Measurements from ENCODE around the gene BPIFA3. TPM values are rescaled to one million over a fixed set of nuclear protein-coding genes. Genes with fewer than 3 reads are reported as not detected.
"Not testable (repeated sequence)": the region's sequence is repeated elsewhere in the genome, so short reads cannot be mapped to it uniquely, and the experiment has no call there.

BPIFA3 gene
- polyA plus RNA-seq (2013, experiment 1 of 2; ENCODE audit: insufficient read length), result not detected
- not detected for polyA plus RNA-seq (2013, experiment 2 of 2; ENCODE audit: insufficient read length)

- DNase-seq, result no peak
Measured at GRCh38 chr20:33217052-33217451, at the start of gene BPIFA3. Gene BPIFA3 (plus strand): TSS chr20:33217352. CDS start chr20:33217537, 185 bp downstream.

- no peak for DNase-seq
Measured at GRCh38 chr20:33167859-33168258, 49.3 kb upstream of the BPIFA3 start, which contains the start of gene BPIFA2. Gene BPIFA2 (plus strand): TSS chr20:33168159. CDS start chr20:33169146, 987 bp downstream.

DNA sequence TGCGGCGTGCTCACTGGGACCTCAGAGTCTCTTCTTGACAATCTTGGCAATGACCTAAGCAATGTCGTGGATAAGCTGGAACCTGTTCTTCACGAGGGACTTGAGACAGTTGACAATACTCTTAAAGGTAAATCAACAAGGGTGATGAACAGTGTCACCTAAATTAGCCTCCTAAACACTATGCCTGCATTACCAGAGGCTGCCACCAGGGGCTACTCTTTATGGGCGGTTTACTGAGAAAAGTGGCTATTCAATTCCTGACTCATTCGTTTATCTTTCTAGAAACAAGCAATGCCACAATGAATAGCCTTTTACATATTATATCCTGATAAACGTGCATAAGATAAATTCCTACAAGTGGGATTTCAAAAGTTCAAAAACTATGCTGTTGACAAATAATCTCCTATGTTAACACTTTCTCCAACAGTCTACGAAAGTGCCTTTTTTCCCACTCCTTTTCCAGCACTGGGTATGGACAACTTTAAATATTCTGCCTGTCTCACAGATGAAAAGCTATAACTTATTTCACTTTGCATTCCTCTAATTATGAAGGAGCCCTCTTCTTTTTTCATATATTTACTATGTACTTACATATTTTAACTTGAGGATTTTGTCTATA lies 47.9 kb upstream of the BPIFA3 start:
- no peak for DNase-seq

DNA sequence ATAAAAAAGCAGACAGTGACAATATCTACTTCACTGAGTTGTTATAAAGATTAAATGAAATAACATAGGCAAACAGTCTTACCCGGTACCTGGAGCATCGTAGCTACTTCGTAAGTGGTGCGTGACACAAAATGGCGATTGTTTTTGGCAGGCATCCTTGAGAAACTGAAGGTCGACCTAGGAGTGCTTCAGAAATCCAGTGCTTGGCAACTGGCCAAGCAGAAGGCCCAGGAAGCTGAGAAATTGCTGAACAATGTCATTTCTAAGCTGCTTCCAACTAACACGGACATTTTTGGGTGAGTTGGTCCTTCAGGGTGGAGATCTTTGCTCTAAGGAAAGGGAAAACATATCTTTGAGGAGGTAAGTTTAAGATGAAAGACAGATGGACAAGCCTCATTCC lies 44.4 kb upstream of the BPIFA3 start:
- DNase-seq, result no peak

DNA sequence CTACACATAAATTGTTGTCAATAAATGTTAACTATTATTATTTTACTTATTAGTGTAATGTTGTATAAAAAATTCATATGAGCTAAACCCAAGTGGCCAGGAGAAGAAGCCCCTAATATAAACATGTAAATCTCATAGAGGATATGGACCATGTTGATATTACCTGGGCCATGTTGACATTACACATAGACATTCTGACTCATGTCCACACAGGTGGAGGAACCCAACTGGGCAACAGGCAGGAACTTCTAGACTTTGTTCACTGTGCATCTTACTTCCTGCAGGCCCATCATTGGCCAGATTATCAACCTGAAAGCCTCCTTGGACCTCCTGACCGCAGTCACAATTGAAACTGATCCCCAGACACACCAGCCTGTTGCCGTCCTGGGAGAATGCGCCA lies 42.0 kb upstream of the BPIFA3 start:
- DNase-seq, result no peak

GRCh38 chr20:33176101-33176500 lies 41.1 kb upstream of the BPIFA3 start:
- no peak for DNase-seq

DNA sequence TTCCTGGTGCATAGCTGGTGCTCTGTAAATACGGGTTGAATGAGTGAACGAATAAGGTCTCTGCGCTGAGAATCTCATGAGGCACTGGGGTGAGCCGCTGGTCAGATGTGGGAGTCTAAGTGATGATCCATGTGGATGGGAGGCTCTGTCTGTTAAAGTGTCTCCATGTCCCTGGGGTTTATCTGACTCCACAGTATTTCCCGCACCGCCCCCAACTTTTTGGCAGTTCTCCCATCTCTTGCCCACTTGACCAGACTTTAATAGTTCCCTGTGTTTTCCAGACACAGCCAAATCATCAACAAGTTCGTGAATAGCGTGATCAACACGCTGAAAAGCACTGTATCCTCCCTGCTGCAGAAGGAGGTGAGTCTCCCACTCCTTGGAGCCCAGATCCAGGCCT lies 39.3 kb upstream of the BPIFA3 start:
- no peak for DNase-seq

- no peak for DNase-seq
Measured at GRCh38 chr20:33178726-33179125, 38.4 kb upstream of the BPIFA3 start.

DNA sequence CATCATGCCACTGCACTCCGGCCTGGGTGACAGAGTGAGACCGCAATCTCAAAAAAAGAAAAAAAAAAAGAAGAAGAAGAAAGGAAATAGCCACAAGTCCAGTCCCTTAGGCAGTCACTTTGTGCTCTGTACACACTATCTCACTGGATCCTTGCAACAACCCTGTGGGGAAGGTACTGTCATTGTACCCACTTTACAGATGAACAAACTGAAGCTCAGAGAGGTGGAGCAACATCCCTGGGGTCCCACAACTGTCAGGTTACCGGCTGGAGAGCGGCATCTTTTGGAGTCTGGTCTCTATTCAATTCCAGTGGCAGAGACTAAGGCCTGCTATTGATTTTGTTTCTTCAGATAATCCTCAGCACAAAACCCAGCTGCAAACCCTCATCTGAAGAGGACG lies 37.0 kb upstream of the BPIFA3 start:
- DNase-seq, result no peak

- DNase-seq, result no peak
Measured at GRCh38 chr20:33181482-33182093, 35.6 kb upstream of the BPIFA3 start.

GRCh38 chr20:33183312-33183711 lies 33.8 kb upstream of the BPIFA3 start:
- DNase-seq, result no peak

DNA sequence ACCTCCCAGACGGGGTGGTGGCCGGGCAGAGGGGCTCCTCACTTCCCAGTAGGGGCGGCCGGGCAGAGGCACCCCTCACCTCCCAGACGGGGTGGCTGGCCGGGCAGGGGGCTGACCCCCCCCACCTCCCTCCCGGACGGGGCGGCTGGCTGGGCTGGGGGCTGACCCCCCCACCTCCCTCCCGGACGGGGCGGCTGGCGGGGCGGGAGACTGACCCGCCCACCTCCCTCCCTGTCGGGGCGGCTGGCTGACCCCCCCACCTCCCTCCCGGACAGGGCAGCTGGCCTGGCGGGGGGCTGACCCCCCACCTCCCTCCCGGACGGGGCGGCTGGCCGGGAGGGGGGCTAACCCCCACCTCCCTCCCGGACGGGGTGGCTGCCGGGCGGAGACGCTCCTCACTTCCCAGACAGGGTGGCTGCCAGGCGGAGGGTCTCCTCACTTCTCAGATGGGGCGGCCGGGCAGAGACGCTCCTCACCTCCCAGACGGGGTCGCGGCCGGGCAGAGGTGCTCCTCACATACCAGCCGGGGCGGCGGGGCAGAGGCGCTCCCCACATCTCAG lies 32.0 kb upstream of the BPIFA3 start:
- DNase-seq, result not testable (repeated sequence)

DNA sequence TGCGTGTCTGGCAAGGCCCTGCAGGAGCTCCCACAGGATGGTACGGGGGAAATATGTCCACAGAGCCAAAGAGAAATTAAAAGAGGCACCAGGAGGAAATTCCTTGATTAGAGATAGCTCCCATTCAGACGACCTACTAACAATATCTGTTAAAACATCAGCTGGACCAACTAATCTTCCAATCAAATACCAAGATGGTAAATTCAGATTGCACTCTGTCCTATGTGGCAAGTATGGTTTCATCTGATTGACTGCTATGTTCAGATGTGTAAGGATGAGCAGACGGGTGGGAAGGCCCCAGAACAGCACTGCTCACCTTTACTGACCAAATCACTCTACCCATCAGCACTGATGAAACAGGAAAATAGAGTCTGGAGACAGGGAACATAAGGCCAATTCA lies 29.7 kb upstream of the BPIFA3 start:
- DNase-seq, result no peak

DNA sequence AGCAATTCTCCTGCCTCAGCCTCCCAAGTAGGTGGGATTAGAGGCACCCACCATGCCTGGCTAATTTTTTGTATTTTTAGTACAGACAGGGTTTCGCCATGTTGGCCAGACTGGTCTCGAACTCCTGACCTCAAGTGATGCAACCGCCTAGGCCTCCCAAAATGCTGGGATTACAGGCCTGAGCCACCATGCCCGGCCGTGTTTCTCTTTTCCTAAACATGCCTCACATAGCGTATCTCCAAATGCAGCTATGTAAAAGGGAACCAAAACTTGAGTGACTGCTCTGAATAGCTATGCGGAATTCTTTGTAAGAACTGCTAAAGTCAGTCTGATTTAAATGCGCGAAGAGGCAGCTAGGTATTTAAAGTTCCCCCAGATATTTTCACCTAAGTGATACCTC lies 28.7 kb upstream of the BPIFA3 start:
- DNase-seq, result no peak

GRCh38 chr20:33191484-33191883 lies 25.7 kb upstream of the BPIFA3 start:
- no peak for DNase-seq

- no peak for DNase-seq
Measured at GRCh38 chr20:33191955-33192354, 25.2 kb upstream of the BPIFA3 start.

DNA sequence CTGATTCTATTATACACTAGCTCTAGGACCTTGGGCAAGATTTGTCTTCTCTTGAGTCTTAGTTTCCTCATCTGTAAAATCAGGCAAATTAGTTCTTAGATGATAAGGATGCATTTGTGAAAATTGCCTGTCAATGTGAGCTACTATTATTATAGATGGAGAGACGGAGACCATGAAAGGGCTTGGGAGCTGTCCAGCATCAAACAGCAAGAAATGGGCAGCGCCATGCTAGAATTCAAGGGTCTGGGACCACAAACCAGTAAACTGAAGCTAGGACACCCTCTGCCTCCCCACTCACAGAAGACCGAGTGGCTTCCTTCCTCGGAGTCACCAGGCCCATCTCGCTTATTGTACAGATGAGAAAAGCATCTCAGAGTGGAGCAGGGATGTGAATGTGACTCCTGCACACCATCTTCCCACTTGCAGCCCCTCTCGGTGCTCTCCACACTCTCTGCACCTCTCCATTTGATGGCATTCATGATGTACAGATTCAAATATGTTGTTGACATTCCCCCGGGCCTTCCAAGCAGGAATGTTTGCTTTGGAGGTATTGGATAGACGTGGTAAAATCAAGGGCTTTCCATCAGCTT lies 24.1 kb upstream of the BPIFA3 start:
- DNase-seq, result no peak

GRCh38 chr20:33199026-33199425 lies 18.1 kb upstream of the BPIFA3 start:
- DNase-seq, result no peak

DNA sequence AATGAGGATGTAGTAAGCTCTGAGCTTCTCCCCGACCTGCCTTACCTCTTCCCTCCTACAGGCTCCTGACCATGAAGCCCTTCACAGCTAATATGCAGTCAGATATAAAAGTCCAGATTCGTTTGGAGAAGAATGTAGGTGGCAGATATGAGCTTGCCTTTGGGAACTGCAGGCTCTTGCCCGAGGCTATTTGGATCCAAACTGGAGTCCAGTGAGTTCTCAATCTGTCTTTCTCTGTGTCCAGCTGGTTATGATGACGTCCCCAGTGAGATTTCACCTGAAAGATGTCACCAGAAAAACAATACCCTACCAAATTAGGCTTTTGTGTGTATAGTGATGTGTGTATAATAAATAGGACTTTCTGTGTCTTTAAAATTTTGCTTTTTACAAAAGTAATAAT lies 14.7 kb upstream of the BPIFA3 start:
- DNase-seq, result no peak

DNA sequence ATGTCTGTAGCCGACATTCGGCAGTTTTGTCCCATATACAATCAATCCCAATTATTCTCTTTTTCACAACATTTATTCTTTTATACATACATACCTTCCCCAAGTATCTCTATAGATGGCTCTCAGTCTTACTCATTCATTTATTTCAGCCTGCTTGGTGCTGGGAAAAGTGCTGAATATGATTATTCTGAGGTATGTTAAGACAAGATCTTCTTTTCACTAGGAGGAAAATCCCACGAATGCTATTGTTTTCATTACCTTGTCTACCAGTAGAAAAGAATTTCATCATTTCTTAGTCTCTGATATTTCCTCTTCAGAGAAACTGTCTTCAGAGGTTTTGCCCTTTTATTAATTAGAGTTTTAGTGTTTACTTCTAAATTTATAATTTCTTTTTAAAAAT lies 13.7 kb upstream of the BPIFA3 start:
- no peak for DNase-seq

DNA sequence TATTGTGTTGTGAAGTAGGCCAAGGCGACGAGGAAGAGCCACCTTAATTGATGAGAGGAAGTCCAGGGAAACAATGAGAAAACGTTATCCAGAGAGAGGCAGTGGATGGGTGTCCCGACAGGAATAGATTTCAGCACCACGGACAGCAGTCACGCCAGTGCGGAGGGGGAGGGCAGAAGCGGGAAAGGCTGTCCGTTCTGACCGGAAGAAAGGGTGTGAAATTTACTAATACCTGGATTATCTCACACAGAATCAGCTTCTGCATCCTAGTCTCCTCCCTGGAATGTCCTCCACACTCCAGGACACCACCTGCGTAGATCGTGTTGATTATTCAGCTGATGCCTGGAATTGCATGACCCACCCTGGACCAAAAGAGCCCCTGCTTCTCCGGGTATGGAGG lies 7.4 kb upstream of the BPIFA3 start:
- peak; percentile 51 for DNase-seq

DNA sequence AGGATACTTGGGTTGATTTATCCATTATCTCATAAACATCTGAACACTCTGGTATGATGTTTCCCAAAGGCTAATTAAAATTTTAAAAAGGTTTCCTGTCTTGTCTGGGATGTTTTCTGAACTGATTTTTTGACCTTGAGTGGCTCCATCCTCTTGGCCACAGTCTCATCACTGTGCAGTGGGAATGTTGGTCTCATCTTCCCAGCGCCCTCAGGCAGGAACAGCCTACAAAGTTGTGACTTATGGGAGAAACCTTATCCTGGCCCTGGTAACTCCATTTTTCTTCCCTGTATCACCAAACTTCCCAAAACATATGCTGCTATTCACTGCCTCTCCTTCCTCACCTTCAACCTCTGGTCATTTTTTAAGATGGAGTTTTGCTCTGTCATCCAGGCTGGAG lies 6.8 kb upstream of the BPIFA3 start:
- no peak for DNase-seq

DNA sequence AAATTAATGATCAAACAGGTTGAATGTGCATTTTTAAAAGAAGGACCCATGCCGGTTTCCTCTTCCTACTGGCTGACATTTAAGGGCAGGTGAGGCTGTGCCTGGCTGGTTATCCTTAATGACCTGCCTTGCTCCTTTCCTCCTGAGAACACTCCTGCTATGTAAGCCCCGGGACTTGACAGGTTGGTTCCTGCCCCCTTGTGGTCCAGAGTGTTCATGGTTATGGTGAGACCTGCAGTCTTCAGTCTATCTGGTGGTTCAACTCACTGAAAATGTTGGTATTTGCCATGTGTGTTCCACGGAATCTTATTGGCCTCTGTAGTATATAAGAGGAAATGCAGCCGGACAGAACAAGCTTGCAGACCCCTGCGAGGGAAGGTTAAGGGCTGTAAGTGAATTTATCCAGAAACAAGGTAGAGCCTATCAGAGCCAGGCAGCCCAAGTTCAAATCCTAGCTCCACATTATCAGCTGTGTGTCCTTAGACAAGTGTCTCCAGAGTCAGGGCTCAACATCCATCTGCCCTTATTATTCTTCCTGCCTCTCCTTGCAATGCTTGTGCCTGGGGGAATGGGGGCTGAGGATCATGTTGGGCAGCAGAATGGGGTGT lies 5.2 kb upstream of the BPIFA3 start:
- peak; percentile 6 for DNase-seq

Data from fibroblast of skin of abdomen (primary cell).